Measurements from ENCODE around the gene CFAP69.
"Not testable (repeated sequence)": the region's sequence is repeated elsewhere in the genome, so short reads cannot be mapped to it uniquely, and the experiment has no call there.

Gene CFAP69

DNA sequence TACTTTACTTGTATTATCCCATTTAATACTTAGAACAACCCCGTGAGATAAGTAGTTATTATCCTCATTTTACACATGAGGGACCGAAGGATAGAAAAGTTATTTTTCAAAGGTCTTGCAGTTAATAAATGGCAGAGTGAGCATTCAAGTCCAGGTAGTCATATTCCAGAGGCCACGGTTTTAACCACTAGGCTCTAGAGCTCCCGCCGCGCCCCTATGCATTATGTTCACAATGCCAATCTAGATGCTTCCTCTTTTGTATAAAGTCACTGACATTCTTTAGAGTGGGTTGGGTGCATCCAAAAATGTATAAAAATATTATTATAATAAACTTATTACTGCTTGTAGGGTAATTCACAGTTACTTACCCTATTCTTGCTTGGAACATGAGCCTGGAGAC is 11.4 kb upstream of the CFAP69 start:
- no peak for DNase-seq (ENCODE audit: low read depth)

DNA sequence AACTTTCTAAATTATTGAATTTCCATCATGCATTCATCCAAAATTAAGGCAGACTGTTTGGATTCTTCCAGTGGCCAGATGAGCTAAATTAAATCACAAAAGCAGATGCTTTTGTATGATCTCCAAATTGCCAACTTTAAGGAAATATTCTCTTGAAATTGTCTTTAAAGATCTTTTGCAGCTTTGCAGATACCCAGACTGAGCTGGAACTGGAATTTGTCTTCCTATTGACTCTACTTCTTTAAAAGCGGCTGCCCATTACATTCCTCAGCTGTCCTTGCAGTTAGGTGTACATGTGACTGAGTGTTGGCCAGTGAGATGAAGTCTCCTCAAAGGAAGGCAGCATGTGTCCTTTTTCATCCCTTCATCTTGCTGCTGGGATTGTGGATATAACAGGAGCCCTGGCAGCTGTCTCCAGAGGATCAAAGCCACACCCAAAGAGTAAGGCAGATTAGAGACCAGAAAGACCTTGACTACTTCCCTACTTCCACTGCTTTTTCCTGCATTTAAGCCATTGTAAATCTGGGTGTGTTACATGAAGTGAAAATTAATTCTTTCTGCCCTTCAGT is 8.2 kb upstream of the CFAP69 start:
- no peak for DNase-seq (ENCODE audit: low read depth)

DNA sequence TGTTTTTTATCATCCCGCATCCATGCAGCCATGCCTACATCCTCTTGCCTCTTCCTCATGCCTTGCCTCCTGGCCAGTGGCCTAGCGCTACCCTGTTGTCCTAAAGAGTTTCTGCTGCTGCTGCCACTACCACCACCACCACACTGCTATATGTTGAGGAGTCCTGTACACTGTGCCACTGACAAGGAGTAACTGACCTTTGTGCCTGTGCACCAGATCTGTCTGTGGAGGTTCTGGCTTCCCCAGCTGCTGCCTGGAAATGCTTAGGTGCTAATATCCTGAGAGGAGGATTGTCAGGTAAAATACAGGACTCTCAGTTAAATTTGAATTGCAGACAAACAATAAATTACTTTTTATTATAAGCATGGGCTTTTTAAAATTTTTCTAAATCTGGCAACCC is 7.0 kb upstream of the CFAP69 start:
- DNase-seq (ENCODE audit: low read depth) = no peak

DNA sequence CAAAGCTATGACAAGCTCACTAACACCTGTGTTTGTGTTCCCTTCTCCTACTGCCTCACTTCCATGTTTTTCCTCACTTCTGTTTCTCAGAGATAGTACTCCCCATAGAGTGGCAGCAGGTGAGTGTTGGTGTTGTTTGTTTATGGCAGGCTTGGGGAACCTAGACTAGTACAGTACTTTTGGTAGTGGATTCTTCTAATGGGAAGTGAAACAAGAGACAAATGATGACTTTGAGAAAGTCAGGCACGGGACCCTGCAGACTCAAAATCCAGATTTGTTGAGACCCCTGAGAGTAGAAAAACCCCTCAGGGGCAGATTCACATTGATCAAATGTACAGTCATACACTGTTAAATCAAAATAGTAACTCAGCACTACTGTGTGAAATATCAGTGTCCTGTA is 6.4 kb upstream of the CFAP69 start:
- DNase-seq (ENCODE audit: low read depth) = no peak

DNA sequence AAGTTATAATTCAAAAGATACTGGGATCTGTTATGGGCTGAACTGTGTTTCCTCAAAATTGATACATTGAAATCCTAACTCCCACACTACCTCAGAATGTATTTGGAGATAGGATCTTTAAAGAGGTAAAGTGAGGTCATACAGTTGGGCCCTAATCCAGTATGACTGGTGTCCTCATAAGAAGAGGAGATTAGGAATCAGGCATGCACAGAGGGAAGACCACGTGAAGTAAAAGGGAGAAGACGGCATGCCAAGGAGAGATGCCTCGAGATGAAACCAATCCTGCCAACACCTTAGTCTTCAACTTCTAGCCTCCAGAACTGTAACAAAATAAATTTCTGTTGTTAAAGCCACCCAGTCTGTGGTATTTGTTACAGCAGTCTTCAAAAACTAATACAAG is 5.9 kb upstream of the CFAP69 start:
- no peak for DNase-seq (ENCODE audit: low read depth)

DNA sequence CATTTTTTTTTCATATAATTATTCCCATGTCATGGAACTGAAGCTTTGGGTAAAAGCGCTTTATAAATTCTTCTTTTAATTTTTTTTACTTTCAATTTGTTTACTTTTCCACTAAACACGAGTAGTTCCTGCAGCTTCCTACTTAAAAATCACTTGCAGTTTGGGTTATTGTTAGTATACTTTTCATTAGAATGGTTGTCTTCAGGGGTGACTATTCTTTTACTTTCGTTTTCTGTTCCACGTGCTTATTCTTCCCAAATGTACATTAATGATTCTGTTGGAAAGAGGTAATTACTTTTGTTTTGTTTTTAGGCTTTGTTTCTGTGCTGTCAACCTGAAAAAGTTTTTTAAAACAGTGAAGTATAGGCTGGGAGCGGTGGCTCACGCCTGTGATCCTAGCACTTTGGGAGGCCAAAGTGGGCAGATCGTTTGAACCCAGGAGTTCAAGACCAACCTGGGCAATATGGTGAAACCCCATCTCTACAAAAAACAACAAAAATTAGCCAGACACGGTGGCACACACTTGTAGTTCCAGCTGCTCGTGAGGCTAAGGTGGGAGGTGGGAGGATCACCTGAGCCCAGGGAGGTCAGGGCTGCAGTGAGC is 5.2 kb upstream of the CFAP69 start:
- no peak for DNase-seq (ENCODE audit: low read depth)

DNA sequence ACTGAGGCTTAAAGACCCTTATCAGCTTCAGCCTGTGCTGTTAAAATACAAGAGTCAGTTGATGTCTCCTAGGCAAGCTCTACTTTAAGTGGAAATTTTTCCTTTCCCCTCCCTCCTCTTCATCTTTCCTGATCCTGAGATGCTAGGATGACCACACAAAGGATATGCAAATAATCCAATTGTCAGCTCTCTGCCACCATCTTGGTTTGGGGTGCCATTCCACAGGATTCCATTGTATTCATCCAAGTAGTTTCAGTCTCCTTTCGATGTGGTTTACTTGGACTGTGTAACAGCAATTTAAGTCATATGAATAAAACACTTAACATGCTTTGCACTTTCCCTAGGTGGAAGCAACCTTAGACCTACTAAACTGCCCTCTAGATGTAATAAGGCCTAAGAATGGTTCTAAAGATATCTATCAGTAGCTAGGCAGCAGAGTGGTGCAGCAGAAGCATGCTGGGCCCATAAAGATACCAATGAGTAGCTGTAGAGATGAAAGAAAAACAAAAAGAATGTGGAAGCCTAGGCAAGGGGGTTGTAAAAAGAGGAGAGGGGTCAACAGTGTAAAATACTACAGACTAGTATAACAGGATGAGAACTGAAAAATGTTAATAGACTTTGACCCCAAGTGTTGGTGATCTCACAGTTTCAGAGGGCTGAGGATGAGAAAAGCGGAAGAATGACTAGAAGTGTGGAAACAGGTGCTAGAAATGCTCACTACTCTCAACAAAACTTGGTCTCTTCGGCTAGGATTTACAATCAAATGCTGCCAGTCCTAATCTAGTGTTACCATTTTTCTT is 2.4 kb upstream of the CFAP69 start:
- DNase-seq (ENCODE audit: low read depth) = no peak

DNA sequence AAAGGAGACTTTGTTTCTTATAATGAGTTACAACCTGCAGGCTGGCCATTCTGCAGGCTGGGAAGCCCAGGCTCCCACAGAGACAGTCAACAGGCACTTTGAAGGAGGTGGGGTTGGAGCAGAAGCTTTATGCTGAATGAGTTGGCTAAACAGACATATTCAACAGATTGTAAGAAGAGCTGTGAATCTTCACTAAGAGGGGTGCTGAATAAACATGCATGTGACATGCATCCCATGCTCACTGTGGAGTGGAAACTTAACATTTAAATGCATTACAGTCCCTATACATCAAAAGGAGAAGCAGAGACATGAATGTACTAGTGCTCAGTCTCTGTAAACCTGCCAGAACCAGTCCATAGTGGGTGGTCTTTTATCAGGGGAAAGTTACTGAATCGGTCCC is 1.4 kb upstream of the CFAP69 start:
- DNase-seq (ENCODE audit: low read depth) = no peak

DNA sequence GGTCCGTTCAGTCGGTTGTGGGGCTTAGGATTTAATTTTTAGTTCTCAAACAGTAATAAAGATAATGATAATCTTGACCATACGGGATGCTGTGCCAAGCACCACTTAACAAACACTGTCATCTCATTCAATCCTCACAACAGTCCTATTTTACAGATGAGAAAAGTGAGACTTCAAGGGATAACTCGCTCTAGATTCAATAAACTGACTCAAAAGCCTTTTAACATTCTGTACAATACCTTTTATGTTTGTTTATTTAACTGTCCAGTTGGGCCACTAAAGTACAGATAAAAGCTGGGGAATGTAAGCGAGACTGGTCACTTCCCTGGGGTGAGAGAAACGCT is 437 bp upstream of the CFAP69 start:
- DNase-seq (ENCODE audit: low read depth) = no peak

DNA sequence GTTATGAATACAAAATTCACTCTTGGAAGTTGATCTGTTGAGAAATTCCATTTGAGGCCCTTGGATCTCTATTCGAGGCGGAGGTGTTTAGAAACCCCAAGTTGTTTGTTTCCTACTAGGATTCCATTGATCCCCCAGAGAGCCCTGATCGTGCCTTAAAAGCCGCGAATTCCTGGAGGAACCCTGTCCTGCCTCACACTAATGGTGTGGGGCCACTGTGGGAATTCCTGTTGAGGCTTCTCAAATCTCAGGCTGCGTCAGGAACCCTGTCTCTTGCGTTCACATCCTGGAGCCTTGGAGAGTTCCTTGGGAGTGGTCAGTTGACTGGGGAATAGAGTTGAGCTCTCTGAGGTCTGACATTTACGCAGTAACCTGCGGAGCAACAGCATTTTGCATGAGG is 1.2 kb downstream of the CFAP69 start:
- no peak for DNase-seq (ENCODE audit: low read depth)

DNA sequence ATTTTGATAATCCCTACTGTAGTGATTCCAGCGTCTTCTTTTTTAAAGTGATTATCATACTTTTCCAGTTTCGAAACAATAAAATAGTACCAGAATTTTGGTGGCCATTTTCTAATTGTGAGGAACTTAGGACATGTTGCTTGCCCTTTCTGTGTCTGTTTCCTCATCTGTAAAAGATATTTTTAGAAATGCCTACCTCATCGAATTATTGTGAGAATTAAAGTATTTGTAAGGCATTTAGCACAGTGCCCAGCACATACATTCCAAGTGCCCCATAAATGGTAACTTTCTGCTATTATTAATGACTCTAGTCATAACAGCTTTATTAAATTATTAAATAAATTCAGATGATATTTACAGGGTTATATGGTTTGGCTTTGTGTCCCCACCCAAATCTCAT is 3.7 kb downstream of the CFAP69 start:
- no peak for DNase-seq (ENCODE audit: low read depth)

DNA sequence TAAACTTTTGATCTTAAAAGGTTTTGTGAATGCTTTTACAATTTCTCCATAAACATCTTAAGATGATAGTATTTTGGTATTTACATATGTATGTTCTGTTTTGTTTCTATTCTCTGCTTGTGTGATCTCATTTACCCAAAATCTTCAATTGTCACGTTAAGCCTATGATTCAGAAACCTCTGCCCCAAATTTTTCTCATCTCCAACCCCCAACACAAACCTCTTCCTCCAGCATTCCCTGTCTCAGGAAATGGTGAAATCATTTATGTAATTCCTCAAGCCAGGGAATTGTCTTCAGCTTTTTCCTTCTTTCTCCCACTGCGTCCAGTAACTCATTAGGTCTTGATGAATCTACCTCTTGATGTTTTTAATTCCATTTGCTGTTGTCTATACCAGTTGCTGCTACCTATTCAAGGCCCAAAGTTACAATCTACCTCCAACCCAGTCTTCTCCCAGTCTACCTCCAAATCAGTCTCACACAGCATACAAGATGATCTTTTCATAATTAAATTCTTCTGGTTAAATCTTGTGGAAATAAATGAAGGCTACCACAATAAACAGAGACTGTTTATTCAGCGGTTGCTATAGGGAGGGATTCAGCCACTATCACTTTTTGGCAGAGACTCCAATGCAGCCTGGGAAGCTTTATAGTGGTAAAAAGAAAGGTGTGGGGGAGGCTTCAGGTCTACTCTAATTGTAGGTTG is 5.8 kb downstream of the CFAP69 start:
- DNase-seq (ENCODE audit: low read depth) = no peak

DNA sequence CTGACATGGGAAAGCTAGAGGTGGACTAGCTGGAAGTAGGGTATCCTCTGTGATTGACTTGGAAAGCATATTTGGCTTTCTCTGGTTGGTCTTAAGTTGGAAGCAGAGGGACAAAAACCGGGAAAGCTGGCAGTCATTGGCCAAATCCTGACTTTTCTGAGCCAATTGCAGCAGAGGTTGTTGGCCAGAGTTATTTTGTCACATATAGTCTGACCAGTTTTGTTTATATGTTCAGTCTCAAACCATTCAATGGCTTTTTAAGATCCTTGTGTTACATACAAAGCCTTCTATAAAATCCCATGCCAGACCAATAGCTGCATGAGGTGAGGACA is 6.3 kb downstream of the CFAP69 start:
- no peak for DNase-seq (ENCODE audit: low read depth)

DNA sequence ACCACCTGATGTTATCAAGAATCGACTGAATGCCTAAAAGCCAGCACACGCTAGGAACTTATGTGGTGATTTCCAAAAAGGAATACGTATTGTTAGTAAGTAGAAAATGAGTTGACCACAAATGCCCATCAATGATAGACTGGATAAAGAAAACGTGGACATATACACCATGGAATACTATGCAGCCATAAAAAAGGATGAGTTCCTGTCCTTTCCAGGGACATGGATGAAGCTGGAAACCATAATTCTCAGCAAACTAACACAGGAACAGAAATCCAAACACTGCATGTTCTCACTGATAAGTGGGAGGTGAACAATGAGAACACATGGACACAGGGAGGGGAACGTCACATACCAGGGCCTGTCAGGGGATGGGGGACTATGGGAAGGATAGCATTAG is 11.0 kb downstream of the CFAP69 start:
- DNase-seq (ENCODE audit: low read depth) = not testable (repeated sequence)

DNA sequence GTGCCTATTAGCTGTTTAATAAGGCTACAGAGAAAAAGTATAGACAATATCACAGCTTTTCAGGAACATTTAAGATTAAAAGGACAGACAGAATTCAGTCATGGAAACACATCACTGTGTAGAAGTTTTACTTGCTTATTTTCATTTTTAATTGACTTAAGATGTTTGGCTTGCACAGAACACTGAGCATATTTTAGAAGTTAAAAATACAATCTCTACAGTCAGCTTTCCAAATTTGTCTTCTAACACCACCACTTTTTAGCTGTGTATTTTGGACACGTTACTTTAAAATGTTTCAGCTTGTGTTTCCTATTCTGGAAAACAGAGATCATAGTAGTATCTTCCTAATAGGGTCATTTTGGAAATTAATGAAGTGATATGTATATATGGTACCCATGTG is 11.8 kb downstream of the CFAP69 start:
- no peak for DNase-seq (ENCODE audit: low read depth)

DNA sequence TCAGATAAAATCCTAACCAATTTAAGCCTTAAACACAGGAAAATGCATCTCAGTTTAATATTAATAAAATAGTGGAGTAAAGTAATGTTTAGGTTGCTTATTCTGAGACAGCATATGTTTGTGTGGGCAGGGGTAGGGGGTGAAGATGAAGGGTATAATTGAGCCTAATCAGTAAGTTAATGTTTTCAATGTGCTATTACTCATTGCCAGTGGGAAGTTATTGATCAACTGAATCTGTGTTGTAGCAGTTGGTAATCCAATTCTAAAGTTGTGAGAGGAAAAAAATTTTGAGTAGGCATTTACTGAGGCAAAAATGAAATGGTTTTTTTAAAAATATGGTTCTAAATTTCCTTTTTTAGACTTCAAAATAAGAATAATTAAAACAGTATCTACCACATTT is 16.5 kb downstream of the CFAP69 start:
- no peak for DNase-seq (ENCODE audit: low read depth)

DNA sequence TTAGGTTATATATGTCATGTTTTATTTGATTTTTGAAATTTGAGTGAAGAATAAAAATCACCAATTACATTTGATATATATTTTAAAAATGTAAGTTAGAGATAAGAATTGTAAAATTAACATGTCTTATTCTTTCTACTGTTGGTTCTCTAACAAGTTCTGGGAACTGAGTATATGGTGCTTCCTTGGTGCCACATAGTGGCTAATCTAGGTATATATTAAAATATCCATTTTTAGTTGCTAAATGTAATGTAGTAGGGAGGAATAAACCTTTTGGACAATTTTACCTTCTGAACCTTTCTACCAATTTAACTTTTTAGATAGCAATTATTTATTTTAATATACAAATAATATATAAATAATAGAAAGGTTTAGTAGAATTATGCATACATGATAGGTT is 17.5 kb downstream of the CFAP69 start:
- no peak for DNase-seq (ENCODE audit: low read depth)

DNA sequence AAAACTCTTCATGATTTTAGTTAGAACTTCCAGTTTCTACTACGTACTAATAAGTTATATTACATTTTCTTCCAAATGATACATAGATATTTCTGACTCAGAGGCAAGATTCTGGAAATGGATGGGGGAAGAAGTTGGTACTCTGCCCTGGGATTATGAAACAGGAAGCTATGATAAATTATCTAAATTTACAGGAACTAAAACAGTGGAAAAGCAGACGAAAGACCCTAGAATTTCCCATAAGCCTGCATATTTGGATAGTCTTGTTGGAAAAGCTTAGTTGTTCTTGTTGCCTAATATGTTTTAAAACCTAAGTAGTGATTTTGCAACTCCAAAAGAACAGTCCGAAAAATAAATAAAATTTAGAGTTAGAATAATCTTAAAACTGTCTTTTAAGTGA is 21.8 kb downstream of the CFAP69 start:
- no peak for DNase-seq (ENCODE audit: low read depth)

DNA sequence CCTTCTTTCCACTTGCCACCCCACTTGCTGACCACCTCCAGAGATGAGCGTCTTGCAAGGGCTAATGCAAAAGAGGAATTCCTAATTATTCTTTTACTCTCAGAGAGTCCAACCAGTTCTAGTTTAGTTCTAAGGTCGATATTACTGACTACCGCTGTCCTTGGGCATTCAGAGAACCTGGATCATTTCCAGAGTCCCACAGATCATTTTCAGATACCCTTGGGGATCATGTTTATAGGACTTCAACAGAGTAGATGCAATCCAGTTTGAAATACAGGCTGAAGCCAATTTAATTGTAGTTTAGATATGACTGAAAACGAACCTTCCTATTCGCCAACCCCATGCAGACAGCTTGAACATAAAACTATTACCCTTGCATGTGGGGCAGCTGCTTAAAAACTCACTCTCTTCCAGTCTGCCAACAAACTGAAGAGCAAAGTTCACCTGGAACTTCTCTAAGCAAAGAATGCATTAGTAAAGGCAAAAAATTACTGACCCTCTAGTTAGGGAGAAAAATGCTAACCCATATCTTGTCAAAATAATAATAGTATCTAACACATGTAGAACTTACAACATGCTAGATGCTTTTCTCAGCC is 22.4 kb downstream of the CFAP69 start:
- no peak for DNase-seq (ENCODE audit: low read depth)

DNA sequence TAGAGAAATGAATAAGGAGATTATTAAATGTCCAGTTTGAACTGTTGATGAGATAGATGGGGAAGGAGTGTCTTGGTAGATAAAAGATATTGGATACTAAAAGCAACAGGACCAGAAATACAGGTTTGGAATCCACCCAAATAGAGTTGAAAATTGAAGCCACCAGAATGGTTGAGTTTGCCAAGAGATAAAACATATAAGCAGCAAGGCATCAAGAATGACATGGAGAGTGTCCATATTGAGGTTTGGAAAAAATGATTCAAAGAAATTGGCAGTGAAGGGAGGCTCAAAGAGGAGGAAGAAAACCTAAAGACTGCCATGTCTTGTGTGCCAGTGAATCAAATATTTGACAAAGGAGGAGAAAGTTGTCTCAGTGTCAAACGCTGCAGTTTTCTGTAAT is 24.2 kb downstream of the CFAP69 start:
- DNase-seq (ENCODE audit: low read depth) = no peak

DNA sequence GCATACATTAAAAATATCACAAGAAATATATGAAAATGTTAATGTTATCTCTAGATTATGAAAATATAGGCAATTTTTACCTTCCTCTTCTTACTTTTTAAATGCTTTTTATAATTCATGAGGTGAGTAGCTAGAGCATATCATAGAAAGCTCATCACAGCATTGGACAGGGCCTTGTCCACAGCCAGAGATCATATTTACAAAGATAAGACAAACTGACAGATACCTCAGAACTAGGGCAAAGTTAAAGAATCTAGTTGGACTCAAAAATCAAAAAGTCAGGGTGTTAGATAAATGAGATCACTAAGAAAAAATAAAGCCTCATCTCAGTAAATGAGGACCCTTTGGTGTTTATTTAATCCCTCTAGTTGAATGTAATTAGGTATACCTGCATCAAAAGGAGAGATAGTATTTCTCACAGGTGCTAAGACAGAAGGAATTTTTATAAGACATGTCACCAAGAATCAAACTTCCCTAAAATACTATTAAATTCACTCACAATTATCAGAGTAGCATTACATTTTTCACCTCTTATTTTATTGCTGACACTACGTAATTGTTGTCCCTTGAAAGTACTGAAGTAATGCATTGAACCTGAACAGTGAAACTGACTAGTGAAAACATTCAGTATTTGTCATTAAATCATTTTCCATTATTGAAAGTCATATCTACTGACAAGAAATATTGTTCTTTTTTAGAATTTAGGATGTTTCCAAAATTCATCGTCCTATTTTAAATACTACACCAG is 25.6 kb downstream of the CFAP69 start:
- DNase-seq (ENCODE audit: low read depth) = no peak

DNA sequence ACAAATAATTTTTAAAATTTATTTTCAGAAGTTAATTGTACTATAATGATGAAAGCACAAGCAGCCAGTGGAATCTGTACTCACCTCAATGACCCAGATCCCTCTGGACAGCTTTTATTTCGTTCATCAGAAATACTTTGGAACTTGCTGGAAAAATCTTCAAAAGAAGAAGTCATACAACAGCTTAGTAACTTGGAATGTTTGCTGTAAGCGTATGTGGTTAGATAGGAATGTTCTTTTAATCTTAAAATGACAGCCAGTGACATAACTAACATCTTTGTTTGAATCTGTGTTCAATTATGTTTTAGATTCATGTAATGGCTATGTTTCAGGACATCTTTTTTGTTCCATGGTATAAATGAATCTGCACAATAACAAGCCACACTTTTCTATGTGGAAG is 26.8 kb downstream of the CFAP69 start:
- DNase-seq (ENCODE audit: low read depth) = no peak
